HepG2 (cell line): ENCODE measurements around the gene ADGRG1. TPM values are rescaled to one million over a fixed set of nuclear protein-coding genes. Genes with fewer than 3 reads are reported as not detected.

Experiments
- ATAC-seq: fragments of 200-7000 bp; cut with Tn5 transposase; 3 replicates; pipeline ENCODE4 v1.9.1; 2020; ENCODE audit warnings: mild to moderate bottlenecking, moderate library complexity
- BruUV-seq: library from RNA; stranded (reverse); fragments of 400-500 nt; replicated peaks from 2 replicates; lab custom pipeline; 2021; lab: Mats Ljungman, UMichigan
- CTCF ChIA-PET: fragments of 300-600 bp; formaldehyde crosslinking; extraction: SDS; loops from one replicate; lab custom pipeline; 2021; ENCODE audit warnings: low total read pairs, inconsistent platforms, low intra/inter-chr PET ratio; lab: Yijun Ruan, JAX
- POLR2A ChIA-PET: fragments of 350-600 bp; sonication (Branson Sonifier 250); formaldehyde crosslinking; loops from one replicate; lab custom pipeline; 2020; ENCODE audit warnings: antibody characterized with exemption, inconsistent platforms; lab: Yijun Ruan, JAX
- DNase-seq: peaks from one replicate; pipeline ENCODE4 v3.0.0-alpha.2; 2015; ENCODE audit warnings: low spot score
- FAIRE-seq: peaks from 3 replicates; lab custom pipeline; 2011; peaks lifted over from hg19 to GRCh38; lab: Jason Lieb, UNC
- H2AFZ ChIP-seq: one replicate; pipeline ENCODE4 v1.6.1; 2011; ENCODE audit warnings: low read length, inconsistent platforms
- H3K27ac ChIP-seq: fragments of 300-600 bp; 3 replicates; pipeline ENCODE4 v1.8.0; 2011; ENCODE audit warnings: mixed run types, mild to moderate bottlenecking, mixed read lengths, low read length, inconsistent platforms; ENCODE audit not compliant: insufficient read depth; ENCODE audit errors: extremely low read length
- H3K27me3 ChIP-seq, 2 experiments: fragments of 200-600 bp in 1 of 2; 2 replicates in 1 of 2; 3 replicates in 1 of 2; pipeline versions ENCODE4 v1.6.0 to v1.8.0; 2011; ENCODE audit warnings: low read length in 2 of 2, mild to moderate bottlenecking in 2 of 2, moderate library complexity in 2 of 2, inconsistent platforms in 1 of 2; ENCODE audit not compliant: insufficient read depth in 2 of 2, control insufficient read depth in 1 of 2
- H3K36me3 ChIP-seq, 2 experiments: fragments of 200-600 bp in 1 of 2; replicated peaks in 1 of 2; 2 replicates in 1 of 2; 3 replicates in 1 of 2; pipeline versions ENCODE4 v1.5.1 to v1.8.0; 2011; ENCODE audit warnings: low read length in 2 of 2, inconsistent platforms in 1 of 2; ENCODE audit not compliant: insufficient read depth in 2 of 2, control insufficient read depth in 1 of 2
- H3K4me1 ChIP-seq: 2 replicates; pipeline ENCODE4 v1.5.1; 2012; ENCODE audit warnings: low read length, inconsistent platforms; ENCODE audit not compliant: insufficient read depth
- H3K4me2 ChIP-seq: 2 replicates; pipeline ENCODE4 v1.6.0; 2011; ENCODE audit warnings: low read depth, low read length, inconsistent platforms
- H3K4me3 ChIP-seq, 3 experiments: fragments of 200-600 bp in 1 of 3; sonication (generic), shearing (Covaris generic) in 1 of 3; replicated peaks in 1 of 3; 2 replicates each; pipeline ENCODE4 v1.5.1; 2011 to 2016; ENCODE audit warnings: low read length in 3 of 3, inconsistent platforms in 2 of 3, low read depth in 2 of 3, mild to moderate bottlenecking in 2 of 3, control low read depth in 1 of 3, mixed read lengths in 1 of 3; ENCODE audit not compliant: insufficient read depth in 1 of 3
- H3K79me2 ChIP-seq: one replicate; pipeline ENCODE4 v1.6.1; 2011; ENCODE audit warnings: low read length, inconsistent platforms; ENCODE audit not compliant: insufficient read depth
- H3K9ac ChIP-seq: 2 replicates; pipeline ENCODE4 v1.6.0; 2011; ENCODE audit warnings: mild to moderate bottlenecking, low read depth, low read length, inconsistent platforms; ENCODE audit not compliant: insufficient read depth
- H3K9me3 ChIP-seq: 2 replicates; pipeline ENCODE4 v1.5.1; 2012; ENCODE audit warnings: mild to moderate bottlenecking, low read length
- H4K20me1 ChIP-seq: 2 replicates; pipeline ENCODE4 v1.6.0; 2011; ENCODE audit warnings: inconsistent platforms, mild to moderate bottlenecking, low read length, moderate library complexity; ENCODE audit not compliant: insufficient read depth
- BATF2 ChIP-seq: sonication (generic); formaldehyde crosslinking; IDR thresholded peaks from 2 replicates; pipeline ENCODE4 v1.8.0; 2022; ENCODE audit warnings: mild to moderate bottlenecking, missing genetic modification reagents, moderate library complexity
- ELF1 ChIP-seq: sonication (generic); formaldehyde crosslinking; IDR thresholded peaks from 2 replicates; pipeline ENCODE4 v1.4.0; 2020; ENCODE audit warnings: missing genetic modification reagents
- ELK4 ChIP-seq: sonication (generic); formaldehyde crosslinking; IDR thresholded peaks from 2 replicates; pipeline ENCODE4 v1.9.0; 2021; ENCODE audit warnings: missing genetic modification reagents, borderline replicate concordance
- HDAC6 ChIP-seq: fragments of 200-600 bp; sonication (generic); IDR thresholded peaks from 2 replicates; pipeline ENCODE4 v1.7.0; 2017; ENCODE audit warnings: mild to moderate bottlenecking, antibody characterized with exemption, low read length, low read depth
- KDM1A ChIP-seq: IDR thresholded peaks from 2 replicates; pipeline ENCODE4 v1.6.1; 2016; ENCODE audit warnings: missing compliant biosample characterization
- MXD1 ChIP-seq: sonication (generic); formaldehyde crosslinking; IDR thresholded peaks from 2 replicates; pipeline ENCODE4 v1.4.0; 2020; ENCODE audit warnings: mild to moderate bottlenecking, missing genetic modification reagents
- PATZ1 ChIP-seq: sonication (generic); formaldehyde crosslinking; IDR thresholded peaks from 2 replicates; pipeline ENCODE4 v1.4.0; 2020; ENCODE audit warnings: missing genetic modification reagents
- TCF7 ChIP-seq: sonication (generic); IDR thresholded peaks from 2 replicates; pipeline ENCODE4 v1.6.1; 2016; ENCODE audit warnings: antibody characterized with exemption, low read depth
- ZFP36L2 ChIP-seq: sonication (generic); formaldehyde crosslinking; IDR thresholded peaks from 2 replicates; pipeline ENCODE4 v1.4.0; 2020; ENCODE audit warnings: missing genetic modification reagents
- ZNF180 ChIP-seq: sonication (generic); formaldehyde crosslinking; IDR thresholded peaks from 2 replicates; pipeline ENCODE4 v1.4.0; 2020; ENCODE audit warnings: low read depth, missing genetic modification reagents, borderline replicate concordance
- ZNF207 ChIP-seq: fragments of 450-650 bp; IDR thresholded peaks from 2 replicates; pipeline ENCODE4 v1.6.1; 2016; ENCODE audit warnings: antibody characterized with exemption, borderline replicate concordance
- ZNF232 ChIP-seq: sonication (generic); formaldehyde crosslinking; IDR thresholded peaks from 2 replicates; pipeline ENCODE4 v1.4.0; 2020; ENCODE audit warnings: missing genetic modification reagents, borderline replicate concordance
- ZNF713 ChIP-seq: sonication (generic); formaldehyde crosslinking; IDR thresholded peaks from 2 replicates; pipeline ENCODE4 v1.4.0; 2020; ENCODE audit warnings: mild to moderate bottlenecking, missing genetic modification reagents
- ZNF768 ChIP-seq: sonication (generic); formaldehyde crosslinking; IDR thresholded peaks from 2 replicates; pipeline ENCODE4 v1.4.0; 2020; ENCODE audit warnings: missing genetic modification reagents
- ZNF883 ChIP-seq: sonication (generic); formaldehyde crosslinking; IDR thresholded peaks from 2 replicates; pipeline ENCODE4 v1.5.1; 2020; ENCODE audit warnings: mild to moderate bottlenecking, missing genetic modification reagents; ENCODE audit errors: not compliant biosample characterization
- WGBS: methylation state at CpG from one replicate; pipeline ENCODE4 v1.1.6; 2017; ENCODE audit warnings: low lambda C conversion rate; 5-methylcytosine and 5-hydroxymethylcytosine counted together
- in situ Hi-C: cut with HindIII; loops from 2 replicates; pipeline ENCODE4 v1.10.0; 2017; ENCODE audit warnings: low pct_unique_long_range_greater_than_20kb; ENCODE audit not compliant: extremely low pct_ligation_motif_present
- intact Hi-C: fragments of 100-400 bp; cut with micrococcal nuclease; formaldehyde crosslinking; loops from one replicate; pipeline ENCODE4 v1.10.0; 2022; ENCODE audit not compliant: unreplicated experiment
- polyA plus RNA-seq, 8 experiments: library from polyadenylated mRNA; depleted of rRNA in 3 of 8; stranded (reverse) in 7 of 8; unstranded in 1 of 8; fragments of >200 nt; fragmentation: Illumina TruSeq in 4 of 8; extraction: Trizol in 4 of 8; gene quantifications; 2 replicates each; pipeline versions ENCODE4 v1.2.1 to v1.2.3, GENCODE V29; 2011 to 2016; ENCODE audit warnings: low read depth in 4 of 8, missing spikeins in 1 of 8, mixed read lengths in 1 of 8; ENCODE audit not compliant: insufficient read depth in 1 of 8
- total RNA-seq, 5 experiments: library from RNA; depleted of rRNA; stranded (reverse); fragments of >200 nt; fragmentation: Illumina TruSeq; extraction: Trizol; gene quantifications; 2 replicates each; pipeline ENCODE4 v1.2.3, GENCODE V29; 2016; ENCODE audit warnings: low read depth in 1 of 5

The ADGRG1 gene
- total and polyA plus RNA-seq, 2 of the 13 experiments (the other 11 are each of a cell fraction or from before 2014, with no cell fraction given) = 2.7 to 5.9 TPM

- Histone ChIP-seq H3K27ac (no peak overlapping the region), H3K9me3 (no peaks in the 10 kb centered on the region), H3K4me1 (peaks cover 91% of the 10 kb centered on the region), H3K4me3 (no peak overlapping the region), H3K9ac (no peak overlapping the region), H3K27me3 (no peaks in the 10 kb centered on the region), H3K79me2 (no peaks in the 10 kb centered on the region), H2AFZ (no peak overlapping the region), H3K36me3 (no peaks in the 10 kb centered on the region)
- FAIRE-seq (no peak), ATAC-seq (no peak), DNase-seq (no peak)
- 82% methylated on average over 3 of the region's 3 CpGs for WGBS
- ChIA-PET CTCF (no interaction called here), POLR2A (interaction anchor here (1.2 to 2.4 kb wide), 2 partner anchors 22 to 32 kb away, joined by 4 to 10 read pairs; partner anchors contain the start of gene ADGRG3)
- intact Hi-C loops (no loop called here), in situ Hi-C loops (no loop called here)
- BruUV-seq = no TSS peak
- no peak for TF ChIP-seq BATF2 (CRISPR knock-in tag)
- no peak for TF ChIP-seq ZNF180 (CRISPR knock-in tag)
- no peak for TF ChIP-seq ZNF713 (CRISPR knock-in tag)
- peak; percentile 19; the same call in 1 of the 2 replicates for TF ChIP-seq KDM1A (CRISPR knock-in tag)
- TF ChIP-seq ZNF232 = no peak
- TF ChIP-seq ELF1 (CRISPR knock-in tag) = 0 out of 2 replicates have a peak, but pooled peaks have one; percentile 10
- 0 out of 2 replicates have a peak, but pooled peaks have one; percentile 21 for TF ChIP-seq TCF7
- no peak for TF ChIP-seq ELK4 (CRISPR knock-in tag)
- TF ChIP-seq ZNF768 = peak; percentile 97
- TF ChIP-seq ZNF883 = no peak
- TF ChIP-seq ZFP36L2 (CRISPR knock-in tag) = no peak
- 0 out of 2 replicates have a peak, but pooled peaks have one; percentile 13 for TF ChIP-seq PATZ1
- no peak for TF ChIP-seq HDAC6
- TF ChIP-seq MXD1 (CRISPR knock-in tag) = peak; percentile 55; the same call in 1 of the 2 replicates
- no peak for TF ChIP-seq ZNF207
- TF ChIP-seq, all 625 proteins: peak for 6
- no peak overlapping the region for H3K4me2 ChIP-seq
- no peaks in the 10 kb centered on the region for H4K20me1 ChIP-seq
These were observed 71.1 kb downstream of the ADGRG1 start for GRCh38 chr16:57699481-57699880.
